Measurements from ENCODE around the gene DDIT3.

DDIT3 gene

GRCh38 chr12:57547288-57548012, 27.1 kb upstream of the DDIT3 start:
- DNase-seq (ENCODE audit: low spot score), result no peak

DNA sequence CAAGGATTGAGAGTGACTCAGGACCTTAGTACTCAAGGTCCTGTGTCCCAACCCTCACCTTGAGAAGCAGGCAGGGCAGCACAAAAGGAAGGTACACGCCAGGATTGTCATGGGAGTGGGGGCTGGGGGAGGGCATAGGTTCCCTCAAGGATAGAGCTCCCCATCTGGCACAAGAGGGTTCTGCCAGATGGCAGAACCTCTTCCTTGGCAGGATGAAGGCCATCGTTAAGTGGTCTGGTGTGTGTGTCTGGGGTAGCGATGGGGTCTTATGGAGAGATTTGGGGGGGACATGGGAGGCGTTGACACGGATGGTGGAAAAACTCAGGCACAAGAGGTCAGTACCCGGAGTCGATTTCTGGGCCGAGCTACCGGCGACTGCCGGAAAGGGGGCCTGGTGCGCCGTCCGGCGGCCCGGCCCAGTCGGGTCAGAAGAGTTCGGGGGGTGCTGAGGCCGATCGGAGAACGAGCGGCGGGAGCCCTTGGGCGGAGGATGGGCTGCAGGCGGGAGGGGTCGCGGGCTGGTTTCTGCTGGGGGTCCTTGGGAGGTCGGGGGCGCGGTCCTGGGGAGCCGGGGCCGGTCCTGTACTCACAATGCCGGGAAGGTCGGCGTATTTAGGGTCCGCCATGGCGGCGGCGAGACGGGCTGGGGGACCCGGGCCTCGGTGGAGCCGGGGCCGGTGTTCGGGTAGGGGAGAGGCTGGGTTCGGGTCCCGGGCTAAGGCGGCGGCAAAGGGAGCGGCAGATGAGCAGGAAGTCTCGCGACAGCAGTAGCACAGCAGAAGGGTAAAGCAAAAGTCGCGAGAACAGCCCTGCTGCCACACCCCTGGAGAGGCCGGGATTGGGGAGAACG, 26.3 kb upstream of the DDIT3 start, which contains the start of gene DCTN2:
DCTN2 (minus strand) TSS at position 755 of the 850 bp plus-strand sequence; CDS start at position 626, 129 bp downstream.
- DNase-seq (ENCODE audit: low spot score), result peak; percentile 98

- DNase-seq (ENCODE audit: low spot score), result no peak
Measured at GRCh38 chr12:57545809-57546437, 25.6 kb upstream of the DDIT3 start.

DNA sequence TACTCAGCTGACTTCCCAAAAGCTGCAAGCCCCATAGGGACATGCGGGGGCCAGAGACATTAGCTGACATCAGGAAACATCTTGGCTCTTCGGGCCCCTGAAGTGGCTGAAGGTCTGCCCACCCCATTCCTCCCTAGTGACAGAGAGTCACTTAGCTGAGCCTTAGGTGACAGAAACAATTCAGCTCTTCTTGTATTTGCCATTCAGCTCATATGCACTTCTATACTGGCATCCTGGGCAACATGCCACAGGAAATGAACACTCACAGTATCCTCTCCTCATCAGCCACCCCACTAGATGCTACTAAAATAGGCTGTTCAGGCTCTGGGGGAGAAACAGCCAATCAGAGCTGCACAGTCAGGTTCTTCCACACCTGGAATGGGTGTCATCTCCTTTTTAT, 23.3 kb upstream of the DDIT3 start:
- DNase-seq (ENCODE audit: low spot score), result no peak

DNA sequence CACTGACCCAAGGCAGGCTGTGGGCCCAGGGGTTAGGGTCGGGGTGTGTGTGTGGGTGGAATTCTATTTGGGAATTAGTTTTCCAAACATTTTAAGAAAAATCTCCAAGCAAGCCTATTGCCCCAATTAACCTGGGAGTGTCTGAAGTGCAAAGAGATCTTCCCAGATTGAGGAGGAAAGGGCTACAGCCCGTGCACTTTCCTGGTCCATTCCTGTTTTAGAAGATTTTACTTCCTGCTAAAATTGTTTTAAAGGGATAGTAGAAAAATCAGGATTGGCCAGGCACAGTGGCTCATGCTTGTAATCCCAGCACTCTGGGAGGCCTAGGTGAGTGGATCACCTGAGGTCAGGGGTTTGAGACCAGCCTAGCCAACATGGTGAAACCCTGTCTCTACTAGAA, 21.4 kb upstream of the DDIT3 start:
- DNase-seq (ENCODE audit: low spot score), result no peak

DNA sequence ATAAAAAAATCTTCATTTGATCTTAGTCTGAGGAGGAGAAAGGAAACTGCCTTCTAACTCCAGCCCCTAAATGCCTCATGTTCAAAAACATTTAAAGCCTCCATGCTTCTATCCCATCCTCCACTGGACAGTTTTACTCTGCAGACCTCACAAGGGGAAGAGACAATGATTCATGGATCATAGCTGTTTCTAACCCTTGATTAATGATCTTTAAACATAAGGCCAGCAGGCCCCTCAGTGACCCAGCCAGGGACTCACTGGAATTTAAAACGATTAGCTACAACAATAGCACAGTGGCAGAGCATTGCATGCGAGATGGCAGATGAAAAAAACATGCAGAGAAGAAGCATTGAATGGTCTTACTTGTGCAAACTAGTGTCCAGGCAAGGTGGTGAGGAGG, 20.7 kb upstream of the DDIT3 start:
- DNase-seq (ENCODE audit: low spot score), result no peak

DNA sequence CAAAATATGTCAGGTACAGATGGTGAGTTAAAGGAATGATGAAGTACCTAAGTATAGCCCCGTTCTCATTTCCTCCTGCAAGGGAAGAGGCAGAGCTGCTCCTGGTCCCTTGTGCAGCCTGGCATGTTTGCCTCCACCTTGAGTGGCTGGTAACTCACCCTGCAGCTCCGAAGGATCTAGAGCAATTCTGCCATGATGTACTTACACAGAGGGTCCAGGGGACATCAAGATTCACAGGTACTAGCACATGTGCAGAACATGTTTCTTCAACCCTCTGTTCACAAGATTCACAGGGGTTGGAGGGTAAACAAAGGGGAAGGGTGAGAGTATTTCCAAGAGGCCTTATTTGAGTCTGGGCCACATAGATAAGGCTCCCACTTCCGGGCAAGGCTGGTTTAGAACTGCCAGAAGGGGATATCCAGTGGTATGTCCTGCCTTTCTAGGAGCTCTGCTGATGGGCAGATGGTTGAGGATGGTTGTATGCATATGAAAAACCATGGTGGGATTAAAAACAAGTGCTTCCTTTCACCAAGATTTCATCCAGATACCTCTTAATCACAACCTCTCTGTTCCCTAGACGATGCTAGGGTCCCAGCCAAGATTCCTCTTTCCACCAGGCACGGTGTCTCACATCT, 18.9 kb upstream of the DDIT3 start:
- no peak for DNase-seq (ENCODE audit: low spot score)

- no peak for DNase-seq (ENCODE audit: low spot score)
Measured at GRCh38 chr12:57536597-57536942, 16.3 kb upstream of the DDIT3 start.

DNA sequence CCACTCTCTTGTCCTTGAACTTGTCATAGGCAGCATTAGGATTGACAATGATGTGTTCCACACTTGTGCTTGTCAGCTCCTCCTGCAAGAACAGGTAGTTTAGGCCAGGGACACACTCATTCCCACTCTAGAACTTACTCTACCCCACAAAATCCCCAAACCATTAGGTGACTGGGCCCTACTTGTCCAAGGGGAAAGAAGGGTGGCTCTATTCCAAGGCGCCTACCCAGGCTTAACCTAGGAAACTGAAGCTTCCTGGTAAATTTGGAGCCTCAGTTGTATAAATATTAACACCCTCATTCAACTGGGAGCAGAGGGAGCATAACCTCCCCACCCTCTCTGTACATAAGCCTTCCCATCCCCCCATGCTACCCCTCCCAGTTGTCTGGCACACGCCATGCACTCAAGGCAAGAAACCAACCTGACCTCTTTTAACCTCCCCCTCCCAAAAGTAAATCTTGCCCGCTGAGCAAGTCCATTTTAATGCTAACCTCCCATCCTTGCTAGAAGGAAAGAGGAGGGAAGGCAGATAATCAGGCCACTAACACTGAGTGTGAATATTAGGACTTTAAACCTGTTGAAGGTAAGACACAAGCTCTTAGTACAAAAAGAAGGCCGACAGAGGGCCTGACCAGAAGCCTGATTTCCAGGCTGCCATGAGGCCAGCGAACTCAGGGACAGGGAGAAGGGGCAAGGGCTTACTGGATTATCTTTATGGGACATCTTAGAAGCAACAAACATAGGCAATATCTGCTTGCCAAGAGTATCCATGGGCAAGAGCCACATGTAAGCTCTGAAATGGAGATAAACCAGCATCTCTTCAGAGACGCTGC, 15.7 kb upstream of the DDIT3 start:
- no peak for DNase-seq (ENCODE audit: low spot score)

- no peak for DNase-seq (ENCODE audit: low spot score)
Measured at GRCh38 chr12:57534991-57535543, 14.8 kb upstream of the DDIT3 start.

- DNase-seq (ENCODE audit: low spot score), result no peak
Measured at GRCh38 chr12:57534250-57534649, 13.9 kb upstream of the DDIT3 start.

DNA sequence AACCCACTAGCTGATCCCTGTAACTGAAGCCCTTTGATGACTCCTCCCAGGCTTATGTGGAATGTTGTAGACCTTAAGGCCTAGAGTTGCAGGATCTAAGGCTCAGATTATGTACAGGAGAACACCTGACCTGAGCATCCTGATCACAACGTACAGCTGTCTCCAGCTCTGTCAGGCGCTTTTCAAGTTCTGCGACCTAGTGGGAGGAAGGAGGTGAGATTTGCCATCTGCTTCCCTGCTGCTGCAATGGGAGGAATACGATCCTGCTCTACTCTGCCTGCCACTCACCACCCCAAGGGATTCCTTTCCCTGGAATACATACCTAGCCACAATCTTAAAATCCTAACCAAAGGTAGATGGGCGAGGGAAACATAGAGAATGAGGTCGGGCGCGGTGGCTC, 12.8 kb upstream of the DDIT3 start:
- DNase-seq (ENCODE audit: low spot score), result no peak

DNA sequence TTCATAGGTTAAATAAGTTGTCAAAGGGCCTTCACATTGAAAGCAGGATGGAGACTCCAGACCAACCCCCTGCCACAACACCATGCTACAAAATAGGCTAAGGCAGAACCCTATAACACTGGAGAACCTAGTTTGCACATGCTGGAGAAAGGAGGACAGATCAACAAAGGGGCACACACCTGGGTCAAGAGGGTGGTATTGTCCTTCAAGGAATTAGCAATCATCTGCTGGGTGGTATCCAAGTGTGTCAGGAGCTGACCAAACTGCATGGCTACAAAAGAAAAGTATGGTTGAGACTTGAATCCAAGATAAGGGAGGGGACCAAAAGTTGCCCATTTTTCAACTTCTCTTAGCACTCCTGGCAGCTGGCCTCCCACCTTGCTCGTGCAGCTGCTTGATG, 11.5 kb upstream of the DDIT3 start:
- DNase-seq (ENCODE audit: low spot score), result no peak

GRCh38 chr12:57530396-57531142, 10.3 kb upstream of the DDIT3 start:
- no peak for DNase-seq (ENCODE audit: low spot score)

- DNase-seq (ENCODE audit: low spot score), result no peak
Measured at GRCh38 chr12:57529831-57530230, 9.5 kb upstream of the DDIT3 start.

GRCh38 chr12:57528831-57529555, 8.7 kb upstream of the DDIT3 start:
- no peak for DNase-seq (ENCODE audit: low spot score)

DNA sequence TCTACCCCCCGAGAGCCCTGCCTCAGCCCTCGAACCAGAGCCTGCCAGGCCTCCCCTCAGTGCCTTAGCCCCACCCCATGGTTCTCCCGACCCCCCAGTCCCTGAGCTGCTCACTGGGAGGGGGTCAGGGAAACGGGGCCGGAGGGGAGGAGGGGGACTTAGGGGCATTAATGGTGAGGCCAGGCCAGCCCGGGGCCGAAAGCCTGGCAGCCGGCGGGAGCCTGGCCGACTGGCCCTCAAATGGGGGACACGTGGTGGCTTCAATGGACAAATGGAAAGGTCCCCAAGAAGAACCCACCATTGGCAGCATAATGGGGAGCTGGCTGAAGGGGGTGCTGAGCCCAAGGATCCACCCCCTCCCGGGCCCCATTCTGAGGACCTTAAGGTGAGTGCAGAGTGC, 7.9 kb upstream of the DDIT3 start:
- no peak for DNase-seq (ENCODE audit: low spot score)

DNA sequence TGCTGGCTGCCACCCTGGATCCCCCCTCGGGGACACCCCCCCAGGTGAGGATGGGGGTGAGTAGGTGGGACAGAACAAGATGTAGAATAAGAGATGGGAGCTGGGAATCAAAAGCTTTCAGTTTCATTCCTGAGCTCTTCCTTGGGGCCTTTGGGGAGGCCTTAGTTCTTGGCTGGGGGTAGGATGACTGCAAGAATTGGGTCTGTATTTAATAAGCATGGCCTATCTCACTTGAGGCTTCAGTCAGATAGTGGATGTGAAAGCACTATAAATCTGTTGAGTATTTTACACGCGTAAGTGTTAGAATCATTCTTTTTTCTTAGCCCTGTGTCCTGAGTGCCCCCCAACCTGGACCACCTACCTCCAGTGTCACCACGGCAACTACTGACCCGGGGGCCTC, 6.9 kb upstream of the DDIT3 start:
- DNase-seq (ENCODE audit: low spot score), result no peak

DNA sequence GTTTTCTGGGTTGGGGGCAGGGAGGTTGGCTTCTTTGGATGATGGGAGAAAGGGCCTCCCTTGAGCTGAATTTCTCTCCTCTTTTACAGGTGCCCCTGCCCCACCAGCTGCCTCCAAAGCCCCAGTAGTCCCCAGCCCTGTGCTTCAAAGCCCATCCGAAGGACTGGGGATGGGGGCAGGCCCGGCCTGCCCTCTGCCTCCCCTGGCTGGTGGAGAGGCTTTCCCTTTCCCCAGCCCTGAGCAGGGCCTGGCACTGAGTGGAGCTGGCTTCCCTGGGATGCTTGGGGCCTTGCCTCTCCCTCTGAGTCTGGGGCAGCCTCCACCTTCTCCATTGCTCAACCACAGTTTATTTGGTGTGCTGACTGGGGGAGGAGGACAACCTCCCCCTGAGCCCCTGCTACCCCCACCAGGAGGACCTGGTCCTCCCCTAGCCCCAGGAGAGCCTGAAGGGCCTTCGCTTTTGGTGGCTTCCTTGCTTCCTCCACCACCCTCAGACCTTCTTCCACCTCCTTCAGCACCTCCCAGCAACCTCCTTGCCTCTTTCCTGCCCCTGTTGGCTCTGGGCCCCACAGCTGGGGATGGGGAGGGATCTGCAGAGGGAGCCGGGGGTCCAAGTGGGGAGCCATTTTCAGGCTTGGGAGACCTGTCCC, 6.3 kb upstream of the DDIT3 start:
- no peak for DNase-seq (ENCODE audit: low spot score)
